GM19193 (cell line): ENCODE measurements around the gene BACH2.

ENCODE experiments used
- POLR2A ChIP-seq: IDR thresholded peaks from 4 replicates; pipeline ENCODE4 v1.6.1; 2011; ENCODE audit not compliant: insufficient read depth, insufficient read length; ENCODE audit errors: extremely low read depth

Gene BACH2

GRCh38 chr6:89970072-89970471 is 326.6 kb downstream of the BACH2 start:
- TF ChIP-seq POLR2A: no peak

- TF ChIP-seq POLR2A: no peak
Observed at GRCh38 chr6:89966913-89967312, 329.7 kb downstream of the BACH2 start.

- TF ChIP-seq POLR2A: no peak
Observed at GRCh38 chr6:89966228-89966544, 330.5 kb downstream of the BACH2 start.

- TF ChIP-seq POLR2A: no peak
Observed at GRCh38 chr6:89965441-89966227, 331.0 kb downstream of the BACH2 start.

GRCh38 chr6:89963391-89963790 is 333.3 kb downstream of the BACH2 start:
- no peak for TF ChIP-seq POLR2A

GRCh38 chr6:89961481-89961880 is 335.2 kb downstream of the BACH2 start:
- TF ChIP-seq POLR2A: no peak

- no peak for TF ChIP-seq POLR2A
Observed at GRCh38 chr6:89959883-89960282, 336.8 kb downstream of the BACH2 start.

- no peak for TF ChIP-seq POLR2A
Observed at GRCh38 chr6:89956182-89956581, 340.5 kb downstream of the BACH2 start.

- TF ChIP-seq POLR2A: no peak
Observed at GRCh38 chr6:89955364-89955763, 341.3 kb downstream of the BACH2 start.

- TF ChIP-seq POLR2A: no peak
Observed at GRCh38 chr6:89954721-89955148, 341.9 kb downstream of the BACH2 start.

- TF ChIP-seq POLR2A: no peak
Observed at GRCh38 chr6:89952686-89953085, 344.0 kb downstream of the BACH2 start.

GRCh38 chr6:89952105-89952671 is 344.5 kb downstream of the BACH2 start:
- no peak for TF ChIP-seq POLR2A

- no peak for TF ChIP-seq POLR2A
Observed at GRCh38 chr6:89951574-89952104, 345.0 kb downstream of the BACH2 start.

GRCh38 chr6:89950879-89951391 is 345.7 kb downstream of the BACH2 start:
- TF ChIP-seq POLR2A: no peak

GRCh38 chr6:89950446-89950845 is 346.2 kb downstream of the BACH2 start:
- TF ChIP-seq POLR2A: no peak

- no peak for TF ChIP-seq POLR2A
Observed at GRCh38 chr6:89948876-89949275, 347.8 kb downstream of the BACH2 start.
